Choroid plexus epithelial cell (primary cell): ENCODE data around the gene ZMIZ1.

ENCODE experiments used
- DNase-seq: peaks from one replicate; pipeline ENCODE4 v3.0.0-alpha.2; 2010; ENCODE audit warnings: low read depth
- H3K4me3 ChIP-seq: 2 replicates; pipeline ENCODE4 v1.5.1; 2011; ENCODE audit warnings: low read depth, mild to moderate bottlenecking, control low read depth, low read length, moderate library complexity
- CTCF ChIP-seq: conservative IDR thresholded peaks from 2 replicates; pipeline ENCODE4 v1.5.1; 2011; ENCODE audit warnings: low read depth, mild to moderate bottlenecking, control low read depth, inconsistent platforms, low read length, moderate library complexity

The ZMIZ1 gene

DNA sequence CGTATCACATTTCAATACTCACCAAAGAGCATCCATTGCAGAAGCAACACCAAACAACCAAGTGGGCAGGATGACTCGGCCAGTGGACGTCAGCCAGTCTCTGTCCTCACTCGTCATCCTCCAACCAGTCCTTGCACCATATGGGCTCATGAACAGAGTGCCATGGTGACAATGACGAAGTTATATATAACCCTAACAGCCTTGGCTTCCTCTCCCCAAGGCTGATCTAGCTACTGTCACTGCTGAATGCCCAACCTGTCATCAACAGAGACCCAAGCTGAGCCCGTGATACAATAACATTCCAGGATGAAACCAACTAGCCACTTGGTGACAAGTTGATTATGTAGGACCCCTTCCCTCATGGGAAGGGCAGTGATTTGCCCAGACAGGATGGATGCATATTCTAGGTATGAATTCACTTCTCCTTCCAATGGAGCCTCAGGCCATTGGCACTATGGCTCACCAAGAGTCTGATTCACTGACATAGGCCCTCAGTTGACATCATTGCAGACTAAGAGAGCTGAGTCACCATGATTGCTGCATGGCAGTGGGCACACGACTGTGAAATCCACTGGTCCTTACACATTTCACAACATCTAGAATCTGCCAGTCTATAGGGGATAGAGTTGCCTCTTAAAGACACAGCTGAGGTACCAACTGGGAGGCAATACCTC lies 252.2 kb downstream of the ZMIZ1 start:
- peak; percentile 48 for DNase-seq
- no peak overlapping the region for H3K4me3 ChIP-seq
- TF ChIP-seq CTCF, result no peak

GRCh38 chr10:79321494-79321882 lies 252.7 kb downstream of the ZMIZ1 start:
- no peak overlapping the region for H3K4me3 ChIP-seq
- DNase-seq, result no peak
- no peak for TF ChIP-seq CTCF

- no peak overlapping the region for H3K4me3 ChIP-seq
- no peak for TF ChIP-seq CTCF
- DNase-seq, result no peak
These were observed 253.2 kb downstream of the ZMIZ1 start for GRCh38 chr10:79321951-79322350.

DNA sequence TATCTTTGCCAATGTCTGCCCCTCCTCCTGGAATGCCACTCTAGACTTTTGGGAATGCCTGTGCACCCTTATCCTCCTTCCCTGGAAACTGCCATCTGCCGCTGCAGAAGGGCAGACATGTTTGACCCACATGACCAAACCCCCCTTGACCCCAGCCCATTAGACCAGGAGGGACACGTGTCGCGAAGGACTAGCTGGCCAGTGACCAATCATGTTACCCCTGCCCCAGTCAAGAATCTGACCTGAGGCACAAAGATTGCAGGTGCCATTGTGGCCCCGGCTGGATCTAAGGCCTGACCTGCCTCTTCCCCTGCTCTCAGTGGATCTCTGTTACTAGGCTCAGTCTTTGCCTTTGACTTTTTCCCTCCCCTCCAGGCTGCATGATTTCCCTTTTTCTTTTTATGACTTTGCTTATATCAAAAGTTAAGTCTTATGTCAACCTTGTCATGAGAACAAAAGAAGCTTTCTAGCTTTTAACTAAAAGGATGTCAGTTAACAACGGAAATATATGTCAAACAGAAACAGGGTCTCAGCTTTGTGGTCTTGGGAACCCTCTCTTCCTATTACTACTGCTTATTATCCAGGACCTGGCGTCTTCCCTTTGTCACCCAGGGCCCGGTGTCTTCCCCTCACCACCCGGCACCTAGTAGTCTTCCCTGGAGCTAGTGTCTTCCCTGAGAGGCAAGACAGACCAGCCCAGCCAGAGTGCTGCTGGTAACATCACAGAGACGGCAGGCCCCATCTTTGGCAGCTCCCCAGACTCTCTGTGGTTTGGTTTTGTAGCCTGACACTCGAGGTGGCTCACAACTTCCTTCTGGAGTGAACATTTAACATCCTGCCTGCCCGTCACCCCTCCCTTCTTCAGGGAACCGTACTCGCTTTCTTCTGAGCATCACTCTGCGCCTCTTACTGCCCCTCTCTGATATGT lies 254.1 kb downstream of the ZMIZ1 start:
- TF ChIP-seq CTCF, result no peak
- no peak overlapping the region for H3K4me3 ChIP-seq
- peak; percentile 91 for DNase-seq

GRCh38 chr10:79323602-79324001 lies 254.8 kb downstream of the ZMIZ1 start:
- DNase-seq, result no peak
- H3K4me3 ChIP-seq, result no peak overlapping the region

DNA sequence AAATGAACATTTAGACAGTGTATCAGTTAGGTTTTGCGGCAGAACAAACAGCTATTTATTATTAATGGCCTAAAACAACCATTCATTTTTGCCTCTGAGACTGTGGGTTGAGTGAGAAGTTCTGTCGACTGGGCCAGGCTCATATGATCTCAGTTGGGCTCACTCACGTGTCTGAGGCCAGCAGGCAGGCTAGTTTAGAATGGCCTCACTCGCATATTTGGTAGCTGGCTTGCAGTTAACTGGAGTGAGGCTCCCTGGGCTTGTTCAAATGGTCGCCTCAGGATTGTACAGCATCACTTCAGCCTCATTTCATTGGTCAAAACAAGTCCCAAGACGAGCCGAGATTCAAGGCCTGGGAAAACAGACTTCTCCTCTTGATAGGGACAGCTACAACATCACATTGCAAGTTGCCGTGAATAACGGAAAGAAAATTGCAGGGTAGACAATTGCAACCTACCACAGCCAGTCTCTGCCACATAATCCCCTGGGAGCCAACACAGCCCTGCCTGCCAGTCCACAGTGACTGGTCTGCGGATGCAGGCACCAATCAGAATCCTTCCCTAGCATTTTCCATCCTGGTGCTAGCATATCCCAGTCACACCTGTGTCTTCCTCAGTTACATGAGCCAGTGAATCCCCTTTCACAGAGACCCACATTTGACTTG lies 255.4 kb downstream of the ZMIZ1 start:
- H3K4me3 ChIP-seq, result no peak overlapping the region
- TF ChIP-seq CTCF, result no peak
- DNase-seq, result peak; percentile 17

More at GRCh38 chr10:79323602-79324001, 254.8 kb downstream of the ZMIZ1 start:
- TF ChIP-seq CTCF, result no peak
